Measurements from ENCODE around the gene CDK13.

The CDK13 gene

GRCh38 chr7:39948956-39949928 is 814 bp upstream of the CDK13 start:
- DNase-seq (ENCODE audit: low read depth): peak; percentile 100
- no peak for TF ChIP-seq CTCF (conservative IDR thresholded peaks at IDR 0.05; ENCODE audit: low read length)
- peak overlapping the region; percentile 96 for H3K4me3 ChIP-seq (ENCODE audit: low read length)

DNA sequence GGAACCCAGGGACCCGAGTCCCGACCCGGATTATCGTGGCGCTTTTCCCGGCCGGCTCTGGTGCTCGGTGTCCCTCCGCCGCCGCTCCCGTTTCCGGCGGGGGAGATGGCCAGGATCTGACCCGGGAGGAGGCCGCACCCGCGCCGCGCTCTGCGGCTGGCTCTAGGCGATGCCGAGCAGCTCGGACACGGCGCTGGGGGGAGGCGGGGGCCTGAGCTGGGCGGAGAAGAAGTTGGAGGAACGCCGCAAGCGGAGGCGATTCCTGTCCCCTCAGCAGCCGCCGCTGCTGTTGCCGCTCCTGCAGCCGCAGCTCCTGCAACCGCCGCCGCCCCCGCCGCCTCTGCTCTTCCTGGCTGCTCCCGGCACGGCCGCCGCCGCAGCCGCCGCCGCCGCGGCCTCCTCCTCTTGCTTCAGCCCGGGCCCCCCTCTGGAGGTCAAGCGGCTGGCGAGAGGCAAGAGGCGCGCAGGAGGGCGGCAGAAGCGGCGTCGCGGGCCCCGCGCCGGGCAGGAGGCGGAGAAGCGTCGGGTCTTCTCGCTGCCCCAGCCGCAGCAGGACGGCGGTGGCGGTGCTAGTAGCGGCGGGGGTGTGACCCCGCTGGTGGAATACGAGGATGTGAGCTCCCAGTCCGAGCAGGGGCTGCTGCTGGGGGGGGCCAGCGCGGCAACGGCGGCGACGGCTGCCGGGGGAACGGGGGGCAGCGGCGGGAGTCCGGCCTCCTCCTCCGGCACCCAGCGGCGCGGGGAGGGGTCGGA is 593 bp downstream of the CDK13 start:
- no peak for TF ChIP-seq CTCF (conservative IDR thresholded peaks at IDR 0.05; ENCODE audit: low read length)
- peak overlapping the region; percentile 93 for H3K4me3 ChIP-seq (ENCODE audit: low read length)
- peak; percentile 49 for DNase-seq (ENCODE audit: low read depth)

GRCh38 chr7:39951226-39952194 is 1.5 kb downstream of the CDK13 start:
- peak; percentile 55 for DNase-seq (ENCODE audit: low read depth)
- TF ChIP-seq CTCF (conservative IDR thresholded peaks at IDR 0.05; ENCODE audit: low read length): peak; percentile 38
- peak overlapping the region; percentile 93 for H3K4me3 ChIP-seq (ENCODE audit: low read length)

DNA sequence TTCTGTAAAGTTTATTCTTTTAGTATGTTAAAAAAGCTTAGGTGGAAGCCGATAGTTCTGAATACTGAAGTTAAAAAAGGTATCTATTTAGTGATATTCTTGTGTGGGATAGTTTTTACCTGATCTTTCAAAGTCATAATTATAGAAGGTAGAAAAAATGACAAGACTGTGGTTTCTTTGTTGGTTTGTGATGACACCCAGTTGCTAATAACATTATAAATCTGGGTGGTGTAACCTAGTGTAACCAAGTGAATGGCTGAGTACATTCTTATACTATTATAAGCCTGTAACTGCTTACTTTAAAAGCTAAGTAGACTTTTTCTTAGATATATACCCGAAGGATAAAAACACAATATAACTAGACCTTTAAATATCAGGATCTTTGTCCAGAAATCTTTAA is 2.3 kb downstream of the CDK13 start:
- no peak for TF ChIP-seq CTCF (conservative IDR thresholded peaks at IDR 0.05; ENCODE audit: low read length)
- DNase-seq (ENCODE audit: low read depth): peak; percentile 78
- peak overlapping the region; percentile 93 for H3K4me3 ChIP-seq (ENCODE audit: low read length)

- TF ChIP-seq CTCF (conservative IDR thresholded peaks at IDR 0.05; ENCODE audit: low read length): no peak
- DNase-seq (ENCODE audit: low read depth): no peak
- peak overlapping the region; percentile 93 for H3K4me3 ChIP-seq (ENCODE audit: low read length)
These were observed 2.7 kb downstream of the CDK13 start for GRCh38 chr7:39952803-39953202.

- DNase-seq (ENCODE audit: low read depth): no peak
- H3K4me3 ChIP-seq (ENCODE audit: low read length): no peak overlapping the region
- TF ChIP-seq CTCF (conservative IDR thresholded peaks at IDR 0.05; ENCODE audit: low read length): no peak
These were observed 4.6 kb downstream of the CDK13 start for GRCh38 chr7:39954694-39955093.
